PC-9 (cell line): ENCODE measurements around the gene VDR. TPM values are rescaled to one million over a fixed set of nuclear protein-coding genes. Genes with fewer than 3 reads are reported as not detected.

Experiments used
- BruUV-seq: library from RNA; stranded (reverse); fragments of 400-500 nt; replicated peaks from 2 replicates; lab custom pipeline; 2021; lab: Mats Ljungman, UMichigan
- CTCF ChIA-PET: fragments of 300-600 bp; sonication (Branson Sonifier 250); formaldehyde crosslinking; loops from one replicate; lab custom pipeline; 2022; ENCODE audit warnings: antibody characterized with exemption; lab: Charles Lee
- POLR2A ChIA-PET: fragments of 300-600 bp; sonication (Branson Sonifier 250); formaldehyde crosslinking; loops from one replicate; lab custom pipeline; 2022; ENCODE audit warnings: antibody characterized with exemption; ENCODE audit not compliant: unreplicated experiment; lab: Charles Lee
- DNase-seq, 2 experiments: peaks; one replicate each; pipeline versions ENCODE4 v3.0.0 to v3.0.0-alpha.2; 2015 to 2022; ENCODE audit warnings: mixed read lengths in 1 of 2
- H2AFZ ChIP-seq: fragments of 200-600 bp; sonication (generic); 2 replicates; pipeline ENCODE4 v1.8.1; 2017; ENCODE audit warnings: antibody characterized with exemption
- H3F3A ChIP-seq: fragments of 200-600 bp; sonication (generic); 2 replicates; pipeline ENCODE4 v1.8.1; 2017; ENCODE audit warnings: antibody characterized with exemption, mild to moderate bottlenecking, low read depth; ENCODE audit not compliant: insufficient read depth
- H3K27ac ChIP-seq: fragments of 200-600 bp; sonication (generic); 2 replicates; pipeline ENCODE4 v1.6.1; 2016; ENCODE audit warnings: mixed run types
- H3K27me3 ChIP-seq: fragments of 200-600 bp; sonication (generic); 2 replicates; pipeline ENCODE4 v1.6.1; 2016; ENCODE audit warnings: low read depth, mixed run types; ENCODE audit not compliant: insufficient read depth
- H3K36me3 ChIP-seq: fragments of 200-600 bp; sonication (generic); 2 replicates; pipeline ENCODE4 v1.6.1; 2016; ENCODE audit warnings: low read depth, mixed run types
- H3K4me1 ChIP-seq: fragments of 200-600 bp; sonication (generic); replicated peaks from 2 replicates; pipeline ENCODE4 v1.6.1; 2016; ENCODE audit warnings: mixed run types; ENCODE audit not compliant: insufficient read depth
- H3K4me2 ChIP-seq: fragments of 200-600 bp; sonication (generic); 2 replicates; pipeline ENCODE4 v1.6.1; 2017; ENCODE audit warnings: mixed run types
- H3K4me3 ChIP-seq: fragments of 200-600 bp; sonication (generic); 2 replicates; pipeline ENCODE4 v1.6.1; 2016; ENCODE audit warnings: mixed run types
- H3K79me2 ChIP-seq: fragments of 200-600 bp; sonication (generic); 2 replicates; pipeline ENCODE4 v1.6.1; 2017; ENCODE audit warnings: low read depth, mixed run types
- H3K9me2 ChIP-seq: fragments of 200-600 bp; sonication (generic); 2 replicates; pipeline ENCODE4 v1.8.1; 2017; ENCODE audit warnings: mild to moderate bottlenecking; ENCODE audit not compliant: insufficient read depth
- H3K9me3 ChIP-seq: fragments of 200-600 bp; sonication (generic); 2 replicates; pipeline ENCODE4 v1.8.1; 2016; ENCODE audit warnings: low read depth; ENCODE audit not compliant: insufficient read depth
- H4K20me1 ChIP-seq: fragments of 200-600 bp; sonication (generic); 2 replicates; pipeline ENCODE4 v1.8.1; 2017; ENCODE audit not compliant: insufficient read depth
- EZH2 ChIP-seq: fragments of 200-600 bp; sonication (generic); IDR thresholded peaks from 2 replicates; pipeline ENCODE4 v1.8.0; 2017; ENCODE audit warnings: antibody characterized with exemption, low read depth
- intact Hi-C: fragments of 100-400 bp; cut with micrococcal nuclease; formaldehyde crosslinking; loops from one replicate; pipeline ENCODE4 v1.10.0; 2022; ENCODE audit not compliant: unreplicated experiment
- total RNA-seq: library from RNA; stranded (reverse); gene quantifications from 2 replicates; pipeline ENCODE4 v1.2.3, GENCODE V29; 2021
- TF ChIP-seq, protein P1 (sequence below): fragments of 200-600 bp; sonication (generic); conservative IDR thresholded peaks from 2 replicates; pipeline ENCODE4 v1.6.1; 2017; ENCODE audit warnings: mixed run types, antibody characterized with exemption, mild to moderate bottlenecking, moderate library complexity

The VDR gene
- total RNA-seq, 1 experiment from 2014 or later = 12.3 TPM

DNA sequence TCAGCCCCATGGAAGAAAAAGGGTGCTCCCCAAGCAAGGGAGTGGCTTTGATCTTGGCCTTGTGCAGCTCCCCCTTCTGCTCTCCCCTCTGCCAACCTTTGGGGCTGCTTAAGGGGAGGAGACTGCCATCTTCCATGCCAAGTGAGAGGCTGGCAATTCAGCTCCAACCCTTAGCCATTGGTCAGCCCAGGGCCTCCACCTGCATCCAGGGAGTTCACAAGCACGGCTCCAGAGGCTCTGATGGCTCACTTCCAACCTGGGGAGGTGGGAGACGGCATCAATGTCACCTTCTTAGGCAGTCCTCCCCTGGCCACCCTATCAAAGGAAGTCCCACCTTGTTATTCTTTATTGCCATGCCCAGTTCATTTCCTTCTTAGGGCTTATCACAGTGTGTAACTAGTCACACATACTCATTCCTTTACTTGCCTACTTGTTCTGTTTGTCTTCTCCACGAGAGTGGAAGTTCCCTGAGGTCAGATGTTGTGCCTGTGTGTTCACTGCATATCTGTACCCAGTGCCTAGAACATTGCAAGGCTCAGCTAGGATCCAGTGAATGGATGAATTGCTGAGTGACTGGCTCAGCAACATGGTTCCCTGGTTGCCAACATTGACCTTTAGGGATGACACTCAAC, 90.1 kb downstream of the VDR start:
- intact Hi-C loops = no loop called here
- H2AFZ ChIP-seq = no peak overlapping the region
- no peak for TF ChIP-seq EZH2
- TF ChIP-seq, protein P1, sequence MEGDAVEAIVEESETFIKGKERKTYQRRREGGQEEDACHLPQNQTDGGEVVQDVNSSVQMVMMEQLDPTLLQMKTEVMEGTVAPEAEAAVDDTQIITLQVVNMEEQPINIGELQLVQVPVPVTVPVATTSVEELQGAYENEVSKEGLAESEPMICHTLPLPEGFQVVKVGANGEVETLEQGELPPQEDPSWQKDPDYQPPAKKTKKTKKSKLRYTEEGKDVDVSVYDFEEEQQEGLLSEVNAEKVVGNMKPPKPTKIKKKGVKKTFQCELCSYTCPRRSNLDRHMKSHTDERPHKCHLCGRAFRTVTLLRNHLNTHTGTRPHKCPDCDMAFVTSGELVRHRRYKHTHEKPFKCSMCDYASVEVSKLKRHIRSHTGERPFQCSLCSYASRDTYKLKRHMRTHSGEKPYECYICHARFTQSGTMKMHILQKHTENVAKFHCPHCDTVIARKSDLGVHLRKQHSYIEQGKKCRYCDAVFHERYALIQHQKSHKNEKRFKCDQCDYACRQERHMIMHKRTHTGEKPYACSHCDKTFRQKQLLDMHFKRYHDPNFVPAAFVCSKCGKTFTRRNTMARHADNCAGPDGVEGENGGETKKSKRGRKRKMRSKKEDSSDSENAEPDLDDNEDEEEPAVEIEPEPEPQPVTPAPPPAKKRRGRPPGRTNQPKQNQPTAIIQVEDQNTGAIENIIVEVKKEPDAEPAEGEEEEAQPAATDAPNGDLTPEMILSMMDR = no peak
- H3K4me1 ChIP-seq = peaks cover 66% of the 10 kb centered on the region
- no peaks in the 10 kb centered on the region for H3K9me2 ChIP-seq
- H3K79me2 ChIP-seq = peaks cover 94% of the 10 kb centered on the region
- H4K20me1 ChIP-seq = peaks cover 18% of the 10 kb centered on the region; the same call in 1 of the 2 replicates
- H3F3A ChIP-seq = peaks cover 27% of the 10 kb centered on the region; the same call in 1 of the 2 replicates
- H3K4me2 ChIP-seq = peak overlapping the region; percentile 87
- no peaks in the 10 kb centered on the region for H3K9me3 ChIP-seq
- H3K27ac ChIP-seq = peak overlapping the region; percentile 60; the same call in 1 of the 2 replicates
- peaks cover 7% of the 10 kb centered on the region; the same call in 1 of the 2 replicates for H3K36me3 ChIP-seq
- no TSS peak for BruUV-seq
- CTCF ChIA-PET = no interaction called here
- POLR2A ChIA-PET = no interaction called here
- no peaks in the 10 kb centered on the region for H3K27me3 ChIP-seq
- H3K4me3 ChIP-seq = no peak overlapping the region
- DNase-seq = no peak

DNA sequence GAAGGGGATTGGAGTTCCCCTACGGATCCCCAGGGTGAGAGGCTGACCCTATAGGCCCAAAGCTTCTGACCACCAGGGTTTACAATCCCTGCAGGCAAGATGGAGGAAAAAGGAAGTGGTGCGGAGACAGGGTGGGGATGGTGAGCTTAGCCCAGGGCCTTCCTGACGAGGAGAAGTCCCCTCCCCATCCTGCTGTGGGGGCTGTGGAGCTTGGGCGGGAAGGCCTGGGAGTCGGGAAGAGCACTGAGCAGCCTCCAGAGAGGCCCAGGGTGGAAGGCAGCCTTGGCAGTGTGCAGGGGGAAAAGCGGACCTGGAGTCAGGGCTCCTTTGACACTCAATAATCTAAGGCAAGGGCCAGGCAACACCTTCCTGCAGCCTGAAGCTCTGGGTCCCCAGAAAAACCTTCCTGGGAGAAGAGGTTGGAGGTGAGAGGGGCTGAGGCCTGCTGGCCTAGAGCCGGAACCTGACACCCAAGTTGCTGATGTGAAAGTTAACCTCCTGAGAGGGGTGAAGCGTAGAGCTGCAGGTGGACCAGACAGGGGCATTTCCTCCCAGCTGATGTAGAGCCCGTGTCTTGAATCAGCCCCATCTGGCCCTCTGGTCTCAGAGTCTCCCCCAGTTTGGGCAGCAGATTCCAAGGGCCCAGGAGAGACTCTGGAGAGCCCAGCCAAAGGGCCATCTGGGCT, 91.1 kb downstream of the VDR start:
- H3K4me1 ChIP-seq = peaks cover 65% of the 10 kb centered on the region
- ChIA-PET CTCF (interaction anchor here (0.7 to 2.3 kb wide), 4 partner anchors 11 to 88 kb away, joined by 3 to 13 read pairs (median 6); partner anchors contain the start of gene ENDOU), POLR2A (interaction anchor here (0.6 to 1.0 kb wide), 3 partner anchors 15 to 56 kb away, joined by 4 to 18 read pairs (median 6); no protein-coding TSS in a partner anchor)
- H2AFZ ChIP-seq = 0 out of 2 replicates have a peak overlapping the region, but pooled peaks have one; percentile 18
- peak overlapping the region; percentile 40; the same call in 1 of the 2 replicates for H3K4me3 ChIP-seq
- H4K20me1 ChIP-seq = peaks cover 23% of the 10 kb centered on the region; the same call in 1 of the 2 replicates
- peaks cover 7% of the 10 kb centered on the region; the same call in 1 of the 2 replicates for H3K36me3 ChIP-seq
- peaks cover 95% of the 10 kb centered on the region for H3K79me2 ChIP-seq
- DNase-seq = no peak
- no peaks in the 10 kb centered on the region for H3K27me3 ChIP-seq
- intact Hi-C loops = no loop called here
- H3K27ac ChIP-seq = peak overlapping the region; percentile 60
- no peaks in the 10 kb centered on the region for H3K9me2 ChIP-seq
- no TSS peak for BruUV-seq
- TF ChIP-seq EZH2 = no peak
- TF ChIP-seq, protein P1 = no peak
- no peaks in the 10 kb centered on the region for H3K9me3 ChIP-seq
- peaks cover 27% of the 10 kb centered on the region; the same call in 1 of the 2 replicates for H3F3A ChIP-seq
- H3K4me2 ChIP-seq = peak overlapping the region; percentile 87

DNA sequence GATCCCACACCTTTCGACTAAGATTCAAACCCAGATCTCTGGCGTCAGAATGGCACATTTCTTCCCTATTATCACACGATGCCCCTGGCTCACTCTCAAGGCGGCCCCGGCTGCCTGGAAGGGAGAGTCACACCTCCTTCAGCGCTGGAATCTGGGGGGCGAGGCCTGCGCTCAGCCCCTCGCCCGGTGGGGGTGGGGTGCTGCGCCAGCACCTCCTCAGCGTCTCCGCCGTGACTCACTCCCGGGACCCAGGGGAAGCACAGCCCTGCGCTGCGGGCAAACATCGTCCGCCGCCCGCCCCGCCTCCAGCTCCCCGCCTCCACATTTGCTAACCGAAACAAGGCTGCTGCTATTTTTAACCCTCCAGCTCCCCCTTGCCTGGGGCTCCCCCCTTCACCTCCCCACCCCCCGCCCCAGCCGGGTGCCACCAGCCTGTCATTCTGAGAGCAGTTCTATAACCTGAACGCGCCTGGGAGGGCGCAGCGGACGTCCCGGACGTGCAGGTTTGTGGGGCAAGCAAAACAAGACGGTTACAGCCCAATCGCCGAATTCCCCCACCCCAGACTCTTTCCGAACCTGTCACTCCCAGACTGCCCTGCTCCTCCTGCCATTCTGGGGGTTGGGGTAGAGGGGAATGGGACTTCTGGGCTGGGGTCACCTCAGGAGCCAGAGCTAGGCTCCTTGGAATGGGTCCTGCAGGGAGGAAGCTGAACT, 91.8 kb downstream of the VDR start:
- intact Hi-C loops = no loop called here
- H2AFZ ChIP-seq = 0 out of 2 replicates have a peak overlapping the region, but pooled peaks have one; percentile 29
- no peak for TF ChIP-seq EZH2
- TF ChIP-seq, protein P1 = no peak
- peaks cover 27% of the 10 kb centered on the region; the same call in 1 of the 2 replicates for H3F3A ChIP-seq
- H3K79me2 ChIP-seq = peaks cover 95% of the 10 kb centered on the region
- H3K9me2 ChIP-seq = no peaks in the 10 kb centered on the region
- H3K9me3 ChIP-seq = no peaks in the 10 kb centered on the region
- H3K4me1 ChIP-seq = peaks cover 58% of the 10 kb centered on the region
- POLR2A ChIA-PET = interaction anchor here (0.6 to 1.0 kb wide), 3 partner anchors 15 to 55 kb away, joined by 4 to 18 read pairs (median 6); no protein-coding TSS in a partner anchor
- peak; percentile 79 to 90 for DNase-seq
- H3K4me3 ChIP-seq = peak overlapping the region; percentile 40; the same call in 1 of the 2 replicates
- H3K27ac ChIP-seq = peak overlapping the region; percentile 60
- H3K36me3 ChIP-seq = peaks cover 7% of the 10 kb centered on the region; the same call in 1 of the 2 replicates
- no TSS peak for BruUV-seq
- peak overlapping the region; percentile 87 for H3K4me2 ChIP-seq
- peaks cover 29% of the 10 kb centered on the region; the same call in 1 of the 2 replicates for H4K20me1 ChIP-seq
- CTCF ChIA-PET = interaction anchor here (0.7 to 2.3 kb wide), 3 partner anchors 16 to 87 kb away, joined by 4 to 13 read pairs (median 8); partner anchors contain the start of gene ENDOU
- H3K27me3 ChIP-seq = no peaks in the 10 kb centered on the region
